Skin of body (tissue), 2 donors: ENCODE measurements around the gene SLC47A2. TPM values are rescaled to one million over a fixed set of nuclear protein-coding genes. Genes with fewer than 3 reads are reported as not detected.

Source experiments
- DNase-seq: peaks from one replicate; lab custom pipeline; 2025; lab: John Stamatoyannopoulos, UW
- total RNA-seq: library from RNA; depleted of rRNA; stranded (reverse); fragments of >200 nt; gene quantifications from one replicate; pipeline ENCODE4 v1.2.3, GENCODE V29; 2014

The SLC47A2 gene
- total RNA-seq, 1 donor from 2014 or later, result 0.39 TPM

- peak; percentile 29 for DNase-seq
Observed at GRCh38 chr17:19747829-19748806, 31.7 kb upstream of the SLC47A2 start, which contains the start of gene ALDH3A1. Gene ALDH3A1 (minus strand): TSS chr17:19748298. CDS start chr17:19745129, 3,169 bp downstream.

GRCh38 chr17:19747159-19747719 is 30.9 kb upstream of the SLC47A2 start:
- DNase-seq, result no peak

- DNase-seq, result no peak
Observed at GRCh38 chr17:19746517-19746916, 30.1 kb upstream of the SLC47A2 start.

- DNase-seq, result peak; percentile 36
Observed at GRCh38 chr17:19744922-19745757, 28.8 kb upstream of the SLC47A2 start.

GRCh38 chr17:19744492-19744891 is 28.1 kb upstream of the SLC47A2 start:
- no peak for DNase-seq

GRCh38 chr17:19743101-19744100 is 27.0 kb upstream of the SLC47A2 start:
- DNase-seq, result no peak

GRCh38 chr17:19742495-19742894 is 26.1 kb upstream of the SLC47A2 start:
- no peak for DNase-seq

- no peak for DNase-seq
Observed at GRCh38 chr17:19741832-19742457, 25.6 kb upstream of the SLC47A2 start.

- DNase-seq, result no peak
Observed at GRCh38 chr17:19740933-19741332, 24.5 kb upstream of the SLC47A2 start.

- no peak for DNase-seq
Observed at GRCh38 chr17:19739241-19740201, 23.1 kb upstream of the SLC47A2 start.

GRCh38 chr17:19738757-19739156 is 22.4 kb upstream of the SLC47A2 start:
- no peak for DNase-seq

- no peak for DNase-seq
Observed at GRCh38 chr17:19738073-19738449, 21.7 kb upstream of the SLC47A2 start.

- DNase-seq, result no peak
Observed at GRCh38 chr17:19737305-19738072, 21.1 kb upstream of the SLC47A2 start.

- no peak for DNase-seq
Observed at GRCh38 chr17:19736071-19736470, 19.7 kb upstream of the SLC47A2 start.

GRCh38 chr17:19733953-19734526 is 17.7 kb upstream of the SLC47A2 start:
- no peak for DNase-seq

GRCh38 chr17:19731626-19732025 is 15.2 kb upstream of the SLC47A2 start:
- no peak for DNase-seq

GRCh38 chr17:19730843-19731242 is 14.5 kb upstream of the SLC47A2 start:
- DNase-seq, result no peak

GRCh38 chr17:19729900-19730299 is 13.5 kb upstream of the SLC47A2 start:
- no peak for DNase-seq
